Tibial artery (tissue), 4 donors: ENCODE measurements around the gene MROH9.
"Not testable (repeated sequence)": the region's sequence is repeated elsewhere in the genome, so short reads cannot be mapped to it uniquely, and the experiment has no call there.

Experiments used
- DNase-seq, 2 donors: peaks; one replicate each; pipeline ENCODE4 v3.0.0-alpha.2; 2019
- H3K27ac ChIP-seq, 2 donors: fragments of 200-600 bp; sonication (generic) in 1 of 2; 1 replicate in 1 of 2; 2 replicates in 1 of 2; pipeline ENCODE4 v1.5.1; 2018 to 2019; ENCODE audit warnings: mild to moderate bottlenecking in 1 of 2
- H3K27me3 ChIP-seq, 2 donors: fragments of 200-600 bp; sonication (generic) in 1 of 2; one replicate each; pipeline versions ENCODE4 v1.5.1 to v1.6.0; 2016 to 2019
- H3K36me3 ChIP-seq, 3 donors: fragments of 200-600 bp; sonication (generic) in 2 of 3; one replicate each; pipeline ENCODE4 v1.5.1; 2016 to 2019; ENCODE audit warnings: mild to moderate bottlenecking in 2 of 3
- H3K4me1 ChIP-seq, 4 donors: fragments of 200-600 bp; sonication (generic) in 2 of 4; 1 replicate in 3 of 4; 2 replicates in 1 of 4; pipeline ENCODE4 v1.5.1; 2016 to 2019
- H3K4me3 ChIP-seq, 2 donors: fragments of 200-600 bp; sonication (generic) in 1 of 2; 1 replicate in 1 of 2; 2 replicates in 1 of 2; pipeline ENCODE4 v1.5.1; 2018 to 2019; ENCODE audit warnings: mild to moderate bottlenecking in 2 of 2
- H3K9me3 ChIP-seq, 3 donors: fragments of 200-600 bp; sonication (generic) in 1 of 3; one replicate each; pipeline ENCODE4 v1.5.1; 2016 to 2019
- CTCF ChIP-seq, 2 experiments: fragments of 200-600 bp in 1 of 2; fragments of 450-650 bp in 1 of 2; IDR thresholded peaks; one replicate each; pipeline ENCODE4 v1.5.1; 2017 to 2019; ENCODE audit warnings: antibody characterized with exemption in 2 of 2, mild to moderate bottlenecking in 1 of 2, moderate library complexity in 1 of 2
- intact Hi-C: fragments of 100-400 bp; cut with DNase I; formaldehyde crosslinking; loops from one replicate; pipeline ENCODE4 v1.15.0; 2023; ENCODE audit warnings: low total_unique reads

The MROH9 gene

DNA sequence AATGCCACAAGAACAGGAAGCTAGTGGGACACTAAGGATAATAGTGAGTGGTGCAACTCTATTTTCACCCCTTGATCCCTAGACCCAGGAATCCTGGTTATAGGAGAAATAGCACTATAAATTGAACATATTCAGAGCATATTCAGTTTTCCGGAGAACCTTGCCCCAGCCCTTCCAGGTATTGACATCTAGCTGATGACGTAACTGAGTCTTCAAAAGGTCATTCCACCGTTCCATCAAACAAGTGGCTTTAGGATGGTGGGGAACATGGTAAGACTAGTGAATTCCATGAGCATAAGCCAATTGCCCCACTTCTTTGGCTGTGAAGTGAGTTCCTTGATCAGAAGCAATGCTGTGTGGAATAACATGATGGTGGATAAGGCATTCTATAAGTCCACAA, 2.9 kb downstream of the MROH9 start:
- no peaks in the 10 kb centered on the region for H3K27me3 ChIP-seq
- DNase-seq = no peak
- H3K36me3 ChIP-seq = no peaks in the 10 kb centered on the region
- H3K4me3 ChIP-seq = no peak overlapping the region
- intact Hi-C loops = no loop called here
- no peaks in the 10 kb centered on the region for H3K4me1 ChIP-seq
- H3K27ac ChIP-seq = no peak overlapping the region
- TF ChIP-seq CTCF (IDR thresholded peaks at IDR 0.05) = no peak
- no peaks in the 10 kb centered on the region for H3K9me3 ChIP-seq

DNA sequence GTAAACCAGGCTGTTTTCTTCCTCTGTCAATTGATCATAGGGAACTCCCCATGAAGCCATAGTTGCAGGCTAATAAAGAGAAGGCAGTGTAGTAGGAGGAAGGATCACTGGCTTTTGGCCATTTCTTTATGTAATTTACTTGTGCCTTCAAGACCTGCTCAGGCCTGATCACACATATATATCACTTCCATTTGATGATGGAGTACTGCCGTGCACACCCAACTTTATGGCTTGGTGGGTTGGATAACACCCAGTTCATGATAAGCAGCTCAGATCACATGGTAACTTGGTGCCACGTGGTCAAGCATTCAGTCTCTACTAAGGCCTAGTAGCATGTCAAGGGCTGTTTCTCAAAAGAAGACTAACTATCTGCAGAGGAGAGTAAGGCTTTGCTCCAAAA, 4.1 kb downstream of the MROH9 start:
- TF ChIP-seq CTCF (IDR thresholded peaks at IDR 0.05) = no peak
- Histone ChIP-seq H3K4me1 (no peaks in the 10 kb centered on the region), H3K9me3 (no peaks in the 10 kb centered on the region), H3K27ac (no peak overlapping the region), H3K4me3 (no peak overlapping the region), H3K27me3 (no peaks in the 10 kb centered on the region), H3K36me3 (no peaks in the 10 kb centered on the region)
- intact Hi-C loops = no loop called here
- DNase-seq = no peak

- H3K27me3 ChIP-seq, H3K36me3 ChIP-seq, DNase-seq, intact Hi-C loops, H3K27ac ChIP-seq, H3K4me1 ChIP-seq, H3K9me3 ChIP-seq, H3K4me3 ChIP-seq: not testable (repeated sequence)
Observed at GRCh38 chr1:170951744-170952143, 16.4 kb downstream of the MROH9 start.

GRCh38 chr1:170959385-170959784, 24.1 kb downstream of the MROH9 start:
- intact Hi-C loops = no loop called here
- Histone ChIP-seq H3K4me1 (no peaks in the 10 kb centered on the region), H3K36me3 (no peaks in the 10 kb centered on the region), H3K27ac (no peak overlapping the region), H3K9me3 (no peaks in the 10 kb centered on the region), H3K27me3 (no peaks in the 10 kb centered on the region), H3K4me3 (no peak overlapping the region)
- DNase-seq = no peak
- no peak for TF ChIP-seq CTCF (IDR thresholded peaks at IDR 0.05)

DNA sequence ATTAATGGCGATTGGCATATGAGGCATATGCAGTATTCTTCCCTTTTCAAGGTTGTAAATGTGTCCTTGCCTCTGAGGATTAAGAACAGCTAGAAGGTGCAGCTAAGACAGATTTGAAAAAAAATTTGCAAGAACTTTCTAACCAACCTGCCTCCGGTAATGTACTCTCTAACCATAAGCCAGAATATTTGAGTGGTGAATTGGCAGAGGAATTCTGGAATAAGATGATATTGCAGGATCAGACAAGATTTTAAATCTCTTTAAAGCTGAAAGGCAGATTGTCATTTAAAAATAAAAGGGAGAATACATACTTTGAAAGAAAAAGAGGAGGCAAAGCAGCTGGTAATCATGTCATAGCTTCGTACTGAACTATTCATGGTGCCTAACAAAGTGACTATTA, 29.2 kb downstream of the MROH9 start:
- Histone ChIP-seq H3K4me1 (no peaks in the 10 kb centered on the region), H3K27me3 (no peaks in the 10 kb centered on the region), H3K27ac (no peak overlapping the region), H3K4me3 (no peak overlapping the region), H3K9me3 (no peaks in the 10 kb centered on the region), H3K36me3 (no peaks in the 10 kb centered on the region)
- intact Hi-C loops = loop anchor here (5.0 kb wide), 1 partner anchor 343 kb away; no protein-coding TSS in a partner anchor
- DNase-seq = no peak
- TF ChIP-seq CTCF (IDR thresholded peaks at IDR 0.05) = no peak

GRCh38 chr1:170967042-170967910, 31.9 kb downstream of the MROH9 start:
- Histone ChIP-seq H3K27me3 (no peaks in the 10 kb centered on the region), H3K9me3 (no peaks in the 10 kb centered on the region), H3K4me1 (peaks cover 0 to 10% (median 1%) of the 10 kb centered on the region in 4 donors), H3K36me3 (no peaks in the 10 kb centered on the region), H3K27ac (no peak overlapping the region), H3K4me3 (no peak overlapping the region)
- intact Hi-C loops = loop anchor here (5.0 kb wide), 1 partner anchor 260 kb away; no protein-coding TSS in a partner anchor
- DNase-seq = no peak
- peak; percentile 73 to 82 for TF ChIP-seq CTCF (IDR thresholded peaks at IDR 0.05)
